GM23248 (cell line): ENCODE data around the gene MPV17L2.
"Not testable (repeated sequence)": the region's sequence is repeated elsewhere in the genome, so short reads cannot be mapped to it uniquely, and the experiment has no call there.

Experiments
- EZH2 ChIP-seq: fragments of 200-600 bp; sonication (generic); IDR thresholded peaks from 2 replicates; pipeline ENCODE4 v1.6.1; 2018; ENCODE audit warnings: antibody characterized with exemption, mild to moderate bottlenecking; ENCODE audit not compliant: insufficient read depth, poor library complexity, severe bottlenecking
- EZH2phosphoT487 ChIP-seq: fragments of 200-600 bp; sonication (generic); IDR thresholded peaks from 2 replicates; pipeline ENCODE4 v1.6.1; 2018; ENCODE audit warnings: antibody characterized with exemption, moderate library complexity, mild to moderate bottlenecking, low read depth; ENCODE audit not compliant: insufficient read depth

DNA sequence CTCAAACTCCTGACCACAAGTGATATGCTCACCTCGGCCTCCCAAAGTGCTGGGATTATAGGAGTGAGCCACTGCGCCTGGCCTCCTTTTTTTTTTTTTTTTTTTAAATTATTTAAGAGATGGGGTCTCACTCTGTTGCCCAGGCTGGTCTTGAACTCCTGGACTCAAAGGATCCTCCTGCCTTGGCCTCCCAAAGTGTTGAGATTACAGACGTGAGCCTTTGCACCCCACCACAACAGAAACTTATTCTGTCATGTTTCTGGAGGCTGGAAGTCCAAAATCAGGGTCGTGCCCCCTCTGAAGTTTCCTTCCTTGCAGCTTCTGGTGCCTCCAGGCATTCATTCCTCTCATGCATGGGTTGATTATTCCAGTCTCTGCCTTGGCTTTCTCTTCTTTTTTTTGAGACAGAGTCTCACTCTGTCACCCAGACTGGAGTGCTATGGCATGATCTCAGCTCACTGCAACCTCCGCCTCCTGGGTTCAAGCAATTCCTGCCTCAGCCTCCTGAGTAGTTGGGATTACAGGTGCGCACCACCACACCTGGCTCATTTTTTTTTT lies 33.9 kb upstream of the MPV17L2 start:
- not testable (repeated sequence) for TF ChIP-seq EZH2, EZH2phosphoT487
